Neutrophil (primary cell): ENCODE results near the gene ESPN.

Experiments
- H3K27ac ChIP-seq: fragments of 200-600 bp; sonication (generic); 2 replicates; pipeline ENCODE4 v1.5.1; 2016; ENCODE audit warnings: mild to moderate bottlenecking, moderate library complexity
- H3K27me3 ChIP-seq: fragments of 200-600 bp; sonication (generic); 2 replicates; pipeline ENCODE4 v1.6.0; 2016; ENCODE audit warnings: mild to moderate bottlenecking
- H3K36me3 ChIP-seq: fragments of 200-600 bp; sonication (generic); 2 replicates; pipeline ENCODE4 v1.5.1; 2017
- H3K4me1 ChIP-seq, 2 experiments: fragments of 200-600 bp in 1 of 2; sonication (generic) in 1 of 2; 1 replicate in 1 of 2; 2 replicates in 1 of 2; pipeline versions ENCODE4 v1.5.1 to v1.6.1; 2013 to 2016; ENCODE audit warnings: low read depth in 1 of 2, low read length in 1 of 2, mild to moderate bottlenecking in 1 of 2, moderate library complexity in 1 of 2; ENCODE audit not compliant: control insufficient read depth in 1 of 2, insufficient read depth in 1 of 2
- H3K4me3 ChIP-seq, 2 experiments: fragments of 200-600 bp in 1 of 2; sonication (generic) in 1 of 2; 1 replicate in 1 of 2; 2 replicates in 1 of 2; pipeline ENCODE4 v1.5.1; 2013 to 2016; ENCODE audit warnings: low read depth in 1 of 2, low read length in 1 of 2, mild to moderate bottlenecking in 1 of 2, moderate library complexity in 1 of 2
- H3K9me3 ChIP-seq: fragments of 200-600 bp; sonication (generic); 2 replicates; pipeline ENCODE4 v1.5.1; 2016
- TF ChIP-seq, protein P1 (sequence below): fragments of 200-600 bp; sonication (generic); IDR thresholded peaks from 2 replicates; pipeline ENCODE4 v1.5.1; 2016; ENCODE audit warnings: antibody characterized with exemption

The ESPN gene

DNA sequence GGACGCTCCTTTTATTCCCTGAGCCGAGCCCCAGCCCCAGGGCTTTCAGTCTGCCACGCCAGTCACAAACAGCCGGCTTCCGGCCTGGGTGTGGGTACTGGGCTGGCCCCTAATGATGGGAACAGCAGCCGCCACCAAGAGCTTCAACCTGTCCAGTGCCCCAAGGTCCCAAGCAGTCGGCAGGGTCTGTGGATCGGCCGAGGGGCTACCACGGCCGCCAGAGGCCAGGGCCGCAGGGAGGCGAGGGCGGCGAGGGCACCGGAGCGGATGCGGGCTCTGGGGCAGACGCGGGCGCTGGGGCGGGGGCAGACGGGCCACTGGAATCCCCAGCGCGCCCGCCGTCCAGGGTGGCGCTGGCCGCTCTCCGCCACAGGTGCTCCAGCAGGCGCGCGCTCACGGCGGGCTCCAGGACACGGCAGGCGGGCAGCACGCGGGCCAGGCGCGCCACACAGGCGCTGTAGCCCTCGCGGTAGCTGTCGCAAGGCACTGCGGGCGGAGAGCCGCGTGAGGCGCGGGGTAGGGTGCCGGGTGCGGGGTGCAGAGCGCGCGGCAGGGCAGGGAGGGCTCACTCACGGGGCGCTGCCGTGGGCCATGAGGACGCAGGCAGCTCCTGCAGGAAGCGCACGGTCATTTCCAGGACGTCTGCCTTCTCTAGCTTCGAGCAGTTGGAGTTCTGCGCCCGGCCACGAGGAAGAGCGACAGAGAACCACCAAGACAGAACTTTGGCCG is 5.7 kb upstream of the ESPN start:
- H3K4me1 ChIP-seq, result no peaks in the 10 kb centered on the region
- H3K36me3 ChIP-seq, result no peaks in the 10 kb centered on the region
- TF ChIP-seq, protein P1, sequence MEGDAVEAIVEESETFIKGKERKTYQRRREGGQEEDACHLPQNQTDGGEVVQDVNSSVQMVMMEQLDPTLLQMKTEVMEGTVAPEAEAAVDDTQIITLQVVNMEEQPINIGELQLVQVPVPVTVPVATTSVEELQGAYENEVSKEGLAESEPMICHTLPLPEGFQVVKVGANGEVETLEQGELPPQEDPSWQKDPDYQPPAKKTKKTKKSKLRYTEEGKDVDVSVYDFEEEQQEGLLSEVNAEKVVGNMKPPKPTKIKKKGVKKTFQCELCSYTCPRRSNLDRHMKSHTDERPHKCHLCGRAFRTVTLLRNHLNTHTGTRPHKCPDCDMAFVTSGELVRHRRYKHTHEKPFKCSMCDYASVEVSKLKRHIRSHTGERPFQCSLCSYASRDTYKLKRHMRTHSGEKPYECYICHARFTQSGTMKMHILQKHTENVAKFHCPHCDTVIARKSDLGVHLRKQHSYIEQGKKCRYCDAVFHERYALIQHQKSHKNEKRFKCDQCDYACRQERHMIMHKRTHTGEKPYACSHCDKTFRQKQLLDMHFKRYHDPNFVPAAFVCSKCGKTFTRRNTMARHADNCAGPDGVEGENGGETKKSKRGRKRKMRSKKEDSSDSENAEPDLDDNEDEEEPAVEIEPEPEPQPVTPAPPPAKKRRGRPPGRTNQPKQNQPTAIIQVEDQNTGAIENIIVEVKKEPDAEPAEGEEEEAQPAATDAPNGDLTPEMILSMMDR, result no peak
- peaks cover 100% of the 10 kb centered on the region for H3K27me3 ChIP-seq
- H3K27ac ChIP-seq, result no peak overlapping the region
- H3K9me3 ChIP-seq, result no peaks in the 10 kb centered on the region
- no peak overlapping the region for H3K4me3 ChIP-seq

DNA sequence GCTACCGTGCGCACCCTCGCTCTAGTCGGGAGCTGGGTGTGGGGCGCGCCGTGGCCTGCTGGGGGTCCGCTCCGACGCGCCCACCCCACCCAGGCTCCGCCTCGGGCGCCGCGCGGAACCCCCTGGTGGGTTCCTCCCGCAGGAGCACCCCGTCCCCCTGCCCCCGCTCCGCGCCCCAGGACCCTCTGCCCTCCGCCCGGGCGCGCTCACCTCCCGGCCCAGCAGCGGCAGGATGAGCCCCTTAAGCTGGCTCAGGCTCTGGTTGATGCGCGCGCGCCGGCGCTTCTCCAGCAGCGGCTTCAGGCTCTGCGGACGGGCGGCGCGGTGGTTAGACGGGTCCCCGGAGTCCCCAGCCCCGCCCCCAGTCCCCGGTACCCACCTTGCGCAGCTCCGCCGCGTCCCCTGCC is 5.2 kb upstream of the ESPN start:
- no peaks in the 10 kb centered on the region for H3K4me1 ChIP-seq
- no peaks in the 10 kb centered on the region for H3K9me3 ChIP-seq
- no peak overlapping the region for H3K4me3 ChIP-seq
- peaks cover 100% of the 10 kb centered on the region for H3K27me3 ChIP-seq
- TF ChIP-seq, protein P1, result no peak
- no peaks in the 10 kb centered on the region for H3K36me3 ChIP-seq
- no peak overlapping the region for H3K27ac ChIP-seq

DNA sequence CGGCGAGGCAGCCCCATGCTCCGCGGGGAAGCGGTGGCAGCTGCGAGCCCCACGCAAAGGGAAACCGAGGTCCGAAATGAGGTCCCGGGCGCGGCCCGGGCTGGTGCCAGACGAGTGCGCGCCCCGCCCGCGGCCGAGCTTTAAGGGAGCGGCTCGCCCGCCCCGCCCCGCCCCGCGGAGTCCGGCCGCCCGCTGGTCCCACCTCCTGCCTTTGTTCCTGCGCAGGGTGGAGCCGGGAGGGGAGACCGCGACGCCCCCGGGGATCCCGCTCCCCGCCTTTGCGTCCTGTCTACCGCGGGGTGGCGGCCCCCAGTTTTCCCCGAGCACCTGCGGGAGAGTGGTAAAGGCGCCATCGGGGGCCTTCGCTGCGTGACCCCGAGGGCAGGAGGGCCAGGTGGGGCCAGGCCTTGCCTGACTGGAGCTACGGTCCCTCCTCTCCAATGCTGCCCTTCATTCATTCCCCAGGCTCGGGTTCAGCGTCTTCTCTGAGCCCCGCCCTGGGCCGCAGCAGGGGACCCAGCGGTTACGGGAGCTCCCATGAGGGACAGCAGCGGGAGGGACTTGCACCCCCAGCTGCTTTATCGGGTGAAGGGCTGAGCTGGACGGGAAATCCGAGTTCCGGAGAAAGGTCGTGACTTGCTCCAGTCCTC is 4.6 kb upstream of the ESPN start, which contains the start of gene HES2:
Gene HES2 (minus strand): TSS at position 116 of the 650 bp plus-strand sequence. CDS start 99 bp downstream, at position 17.
- no peaks in the 10 kb centered on the region for H3K36me3 ChIP-seq
- H3K9me3 ChIP-seq, result no peaks in the 10 kb centered on the region
- H3K4me1 ChIP-seq, result peaks cover 0 to 3% of the 10 kb centered on the region in 2 experiments
- H3K27ac ChIP-seq, result no peak within 1 kb of the TSS
- H3K4me3 ChIP-seq, result no peak within 1 kb of the TSS
- TF ChIP-seq, protein P1, result no peak
- H3K27me3 ChIP-seq, result peaks cover 100% of the 10 kb centered on the region

DNA sequence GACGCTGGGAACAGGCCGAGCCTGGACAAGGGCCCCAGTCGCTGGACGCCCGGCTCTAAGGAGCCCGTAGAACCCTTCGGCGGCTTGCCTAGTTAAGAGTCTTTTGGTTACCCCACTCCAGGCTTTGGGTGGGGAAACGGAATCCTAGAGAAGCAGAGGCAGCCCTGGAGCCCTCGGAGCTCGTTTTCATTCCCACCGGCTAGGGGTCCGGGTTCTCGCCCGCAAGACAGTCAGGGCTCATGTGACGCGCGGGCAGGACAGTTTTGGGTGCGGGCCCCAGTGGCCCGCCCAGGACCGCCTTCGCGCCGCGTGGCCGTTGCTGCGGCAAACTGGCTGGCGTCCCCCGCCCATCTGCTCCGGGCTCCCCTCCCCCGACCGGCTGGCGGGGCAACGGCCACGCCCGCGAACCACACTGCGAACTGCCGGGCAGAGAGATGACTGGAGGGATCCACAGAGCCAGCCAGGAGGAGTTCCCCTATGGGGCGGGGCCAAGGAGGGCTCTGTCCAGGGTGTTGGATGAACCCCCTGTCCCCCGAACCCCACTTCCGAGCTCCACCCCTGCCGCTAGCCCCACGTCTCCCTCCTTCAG is 4.0 kb upstream of the ESPN start:
- Histone ChIP-seq H3K27ac (no peak overlapping the region), H3K4me1 (peaks cover 0 to 5% of the 10 kb centered on the region in 2 experiments), H3K36me3 (no peaks in the 10 kb centered on the region), H3K4me3 (no peak overlapping the region), H3K9me3 (no peaks in the 10 kb centered on the region), H3K27me3 (peaks cover 100% of the 10 kb centered on the region)
- TF ChIP-seq, protein P1, result no peak

DNA sequence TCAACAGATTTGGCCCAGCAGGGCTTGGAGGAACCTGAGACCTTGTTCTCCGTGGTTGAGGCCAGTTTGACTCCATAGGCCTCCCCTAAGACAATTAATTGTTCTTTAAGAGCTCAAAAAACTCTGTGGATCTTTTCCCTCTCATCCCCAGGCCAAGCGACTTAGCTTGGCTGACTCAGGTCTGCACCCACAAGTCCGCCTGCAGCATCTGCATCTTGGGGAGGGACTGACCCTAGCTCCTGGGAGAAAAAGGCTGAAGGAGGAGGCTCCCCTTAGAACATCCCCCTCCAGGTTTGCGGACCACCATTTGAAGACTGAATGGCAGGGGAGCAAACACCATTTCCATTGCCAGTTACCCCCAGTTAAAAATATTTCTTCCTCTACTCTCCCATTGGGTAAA is 3.3 kb upstream of the ESPN start:
- Histone ChIP-seq H3K4me1 (peaks cover 0 to 5% of the 10 kb centered on the region in 2 experiments), H3K36me3 (no peaks in the 10 kb centered on the region), H3K27me3 (peaks cover 100% of the 10 kb centered on the region), H3K27ac (no peak overlapping the region), H3K4me3 (no peak overlapping the region), H3K9me3 (no peaks in the 10 kb centered on the region)
- TF ChIP-seq, protein P1, result no peak
